ENCODE measurements around the gene ERRFI1. TPM values are rescaled to one million over a fixed set of nuclear protein-coding genes. Genes with fewer than 3 reads are reported as not detected.

ERRFI1 gene
- total RNA-seq, 1 experiment from 2014 or later, result 44.6 TPM

GRCh38 chr1:7973086-7973485 is 53.0 kb downstream of the ERRFI1 start:
- TF ChIP-seq, protein P1, sequence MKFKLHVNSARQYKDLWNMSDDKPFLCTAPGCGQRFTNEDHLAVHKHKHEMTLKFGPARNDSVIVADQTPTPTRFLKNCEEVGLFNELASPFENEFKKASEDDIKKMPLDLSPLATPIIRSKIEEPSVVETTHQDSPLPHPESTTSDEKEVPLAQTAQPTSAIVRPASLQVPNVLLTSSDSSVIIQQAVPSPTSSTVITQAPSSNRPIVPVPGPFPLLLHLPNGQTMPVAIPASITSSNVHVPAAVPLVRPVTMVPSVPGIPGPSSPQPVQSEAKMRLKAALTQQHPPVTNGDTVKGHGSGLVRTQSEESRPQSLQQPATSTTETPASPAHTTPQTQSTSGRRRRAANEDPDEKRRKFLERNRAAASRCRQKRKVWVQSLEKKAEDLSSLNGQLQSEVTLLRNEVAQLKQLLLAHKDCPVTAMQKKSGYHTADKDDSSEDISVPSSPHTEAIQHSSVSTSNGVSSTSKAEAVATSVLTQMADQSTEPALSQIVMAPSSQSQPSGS (CRISPR knock-in tag; IDR thresholded peaks at IDR 0.05; ENCODE audit: borderline replicate concordance, low read depth), result no peak
- no peak for TF ChIP-seq TEAD4 (CRISPR knock-in tag; IDR thresholded peaks at IDR 0.05)
- TF ChIP-seq, protein P2, sequence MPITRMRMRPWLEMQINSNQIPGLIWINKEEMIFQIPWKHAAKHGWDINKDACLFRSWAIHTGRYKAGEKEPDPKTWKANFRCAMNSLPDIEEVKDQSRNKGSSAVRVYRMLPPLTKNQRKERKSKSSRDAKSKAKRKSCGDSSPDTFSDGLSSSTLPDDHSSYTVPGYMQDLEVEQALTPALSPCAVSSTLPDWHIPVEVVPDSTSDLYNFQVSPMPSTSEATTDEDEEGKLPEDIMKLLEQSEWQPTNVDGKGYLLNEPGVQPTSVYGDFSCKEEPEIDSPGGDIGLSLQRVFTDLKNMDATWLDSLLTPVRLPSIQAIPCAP (CRISPR knock-in tag; IDR thresholded peaks at IDR 0.05), result no peak
- TF ChIP-seq ZNF425 (CRISPR knock-in tag; conservative IDR thresholded peaks at IDR 0.05), result no peak
- no peak for TF ChIP-seq KAT7 (CRISPR knock-in tag; IDR thresholded peaks at IDR 0.05; ENCODE audit: borderline replicate concordance)
- TF ChIP-seq, protein P3, sequence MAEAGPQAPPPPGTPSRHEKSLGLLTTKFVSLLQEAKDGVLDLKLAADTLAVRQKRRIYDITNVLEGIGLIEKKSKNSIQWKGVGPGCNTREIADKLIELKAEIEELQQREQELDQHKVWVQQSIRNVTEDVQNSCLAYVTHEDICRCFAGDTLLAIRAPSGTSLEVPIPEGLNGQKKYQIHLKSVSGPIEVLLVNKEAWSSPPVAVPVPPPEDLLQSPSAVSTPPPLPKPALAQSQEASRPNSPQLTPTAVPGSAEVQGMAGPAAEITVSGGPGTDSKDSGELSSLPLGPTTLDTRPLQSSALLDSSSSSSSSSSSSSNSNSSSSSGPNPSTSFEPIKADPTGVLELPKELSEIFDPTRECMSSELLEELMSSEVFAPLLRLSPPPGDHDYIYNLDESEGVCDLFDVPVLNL (CRISPR knock-in tag; IDR thresholded peaks at IDR 0.05; ENCODE audit: borderline replicate concordance, low read depth), result no peak
- no peak for TF ChIP-seq FOXP1 (CRISPR knock-in tag; IDR thresholded peaks at IDR 0.05; ENCODE audit: borderline replicate concordance)
- TF ChIP-seq ZNF263 (CRISPR knock-in tag; IDR thresholded peaks at IDR 0.05; ENCODE audit: low read depth), result no peak
- no peak for TF ChIP-seq ZNF121 (CRISPR knock-in tag; IDR thresholded peaks at IDR 0.05)
- TF ChIP-seq ZBTB21 (CRISPR knock-in tag; IDR thresholded peaks at IDR 0.05; ENCODE audit: borderline replicate concordance), result no peak
- TF ChIP-seq SOX15 (CRISPR knock-in tag; IDR thresholded peaks at IDR 0.05), result no peak
- no peak for TF ChIP-seq GTF2I (CRISPR knock-in tag; conservative IDR thresholded peaks at IDR 0.05)
- TF ChIP-seq, protein P4, sequence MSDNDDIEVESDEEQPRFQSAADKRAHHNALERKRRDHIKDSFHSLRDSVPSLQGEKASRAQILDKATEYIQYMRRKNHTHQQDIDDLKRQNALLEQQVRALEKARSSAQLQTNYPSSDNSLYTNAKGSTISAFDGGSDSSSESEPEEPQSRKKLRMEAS (CRISPR knock-in tag; IDR thresholded peaks at IDR 0.05), result no peak
- no peak for TF ChIP-seq CREM (CRISPR knock-in tag; IDR thresholded peaks at IDR 0.05)
- TF ChIP-seq, protein P5, sequence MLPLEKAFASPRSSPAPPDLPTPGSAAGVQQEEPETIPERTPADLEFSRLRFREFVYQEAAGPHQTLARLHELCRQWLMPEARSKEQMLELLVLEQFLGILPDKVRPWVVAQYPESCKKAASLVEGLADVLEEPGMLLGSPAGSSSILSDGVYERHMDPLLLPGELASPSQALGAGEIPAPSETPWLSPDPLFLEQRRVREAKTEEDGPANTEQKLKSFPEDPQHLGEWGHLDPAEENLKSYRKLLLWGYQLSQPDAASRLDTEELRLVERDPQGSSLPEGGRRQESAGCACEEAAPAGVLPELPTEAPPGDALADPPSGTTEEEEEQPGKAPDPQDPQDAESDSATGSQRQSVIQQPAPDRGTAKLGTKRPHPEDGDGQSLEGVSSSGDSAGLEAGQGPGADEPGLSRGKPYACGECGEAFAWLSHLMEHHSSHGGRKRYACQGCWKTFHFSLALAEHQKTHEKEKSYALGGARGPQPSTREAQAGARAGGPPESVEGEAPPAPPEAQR (CRISPR knock-in tag; IDR thresholded peaks at IDR 0.05), result no peak
- no peak for DNase-seq (ENCODE audit: low spot score)
- Mint-ChIP-seq H3K4me3 (no peak overlapping the region), H3K36me3 (peaks cover 61% of the 10 kb centered on the region), H3K4me1 (0 out of 2 replicates have a peak, but pooled peaks cover 2% of the 10 kb centered on the region), H3K9me3 (no peaks in the 10 kb centered on the region), H3K27ac (no peak overlapping the region), H3K27me3 (ENCODE audit: low read depth) (no peaks in the 10 kb centered on the region)
- CTCF ChIA-PET, result interaction anchor here (0.7 kb wide), 1 partner anchor 8 kb away, joined by 4 read pairs; no protein-coding TSS in a partner anchor
- POLR2A ChIA-PET, result no interaction called here
- no peak for ATAC-seq

DNA sequence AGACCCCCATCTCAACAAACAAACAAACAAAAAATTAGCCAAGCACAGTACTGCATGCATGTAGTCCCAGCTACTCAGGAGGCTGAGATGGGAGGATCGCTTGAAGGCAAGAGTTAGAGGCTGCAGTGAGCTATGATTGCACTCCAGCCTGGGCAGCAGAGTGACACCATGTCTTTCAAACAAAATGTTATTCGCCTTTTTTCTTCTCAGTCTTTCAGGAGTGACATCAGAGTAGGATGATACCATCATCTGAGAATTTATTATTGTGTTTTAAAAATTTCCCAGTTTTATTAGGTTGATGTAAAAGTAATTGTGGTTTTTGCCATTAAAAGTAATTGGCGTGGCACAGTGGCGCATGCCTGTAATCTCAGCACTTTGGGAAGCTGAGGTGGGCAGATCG is 53.8 kb downstream of the ERRFI1 start:
- Mint-ChIP-seq H3K4me1 (0 out of 2 replicates have a peak, but pooled peaks cover 2% of the 10 kb centered on the region), H3K4me3 (no peak overlapping the region), H3K9me3 (no peaks in the 10 kb centered on the region), H3K27me3 (ENCODE audit: low read depth) (no peaks in the 10 kb centered on the region), H3K27ac (no peak overlapping the region), H3K36me3 (peaks cover 59% of the 10 kb centered on the region)
- ATAC-seq (no peak), DNase-seq (ENCODE audit: low spot score) (no peak)
- ChIA-PET CTCF (interaction anchor here (0.7 kb wide), 1 partner anchor 9 kb away, joined by 4 read pairs; no protein-coding TSS in a partner anchor), POLR2A (no interaction called here)
- no peak for TF ChIP-seq ZNF416 (CRISPR knock-in tag; IDR thresholded peaks at IDR 0.05)
- TF ChIP-seq PRRX2 (CRISPR knock-in tag; IDR thresholded peaks at IDR 0.05), result no peak
- TF ChIP-seq ZNF532 (CRISPR knock-in tag; IDR thresholded peaks at IDR 0.05; ENCODE audit: borderline replicate concordance), result no peak
- no peak for TF ChIP-seq ZBTB21 (CRISPR knock-in tag; IDR thresholded peaks at IDR 0.05; ENCODE audit: borderline replicate concordance)
- no peak for TF ChIP-seq ARID4B (CRISPR knock-in tag; IDR thresholded peaks at IDR 0.05; ENCODE audit: borderline replicate concordance)

All from WTC11 (cell line).